ENCODE data around the gene SCFD2. TPM values are rescaled to one million over a fixed set of nuclear protein-coding genes. Genes with fewer than 3 reads are reported as not detected.
"Not testable (repeated sequence)": the region's sequence is repeated elsewhere in the genome, so short reads cannot be mapped to it uniquely, and the experiment has no call there.

The SCFD2 gene
- polyA plus RNA-seq, 4 donors: 2.2 to 8.4 (median 5.6) TPM

DNA sequence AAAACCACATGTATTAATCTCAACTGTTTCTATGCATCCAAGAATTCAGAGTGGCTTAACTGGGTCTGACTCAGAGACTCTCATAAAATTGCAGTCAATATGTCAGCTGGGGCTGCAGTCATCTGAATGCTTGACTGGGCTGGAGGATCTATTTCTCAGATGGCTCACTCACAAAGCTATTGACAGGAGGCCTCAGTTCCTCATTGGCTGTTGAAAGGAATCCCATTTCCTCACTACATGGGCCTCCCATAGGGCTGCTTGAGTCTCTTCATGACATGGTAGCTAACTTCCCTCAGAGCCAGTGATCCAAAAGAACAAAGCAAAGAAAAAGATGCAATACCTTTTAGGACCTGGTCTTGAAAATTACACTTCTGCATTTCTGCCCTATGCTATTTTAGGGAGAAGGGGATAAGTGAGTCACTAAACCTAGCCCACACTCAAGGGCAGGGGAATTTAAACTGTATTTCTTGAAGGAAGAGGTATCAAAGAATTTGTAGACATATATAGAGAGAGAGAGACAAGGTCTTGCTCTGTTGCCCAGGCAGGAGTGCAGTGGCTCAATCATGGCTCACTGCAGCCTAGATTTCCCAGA lies 9.8 kb downstream of the SCFD2 start:
- FAIRE-seq (no peak), DNase-seq (no peak)
- Histone ChIP-seq H3K9me3 (ENCODE audit: control insufficient read depth in 2 of 2, insufficient read depth in 1 of 2, low read depth in 1 of 2, low read length in 1 of 2) (peaks cover 0 to 12% of the 10 kb centered on the region in 2 donors), H3K4me3 (ENCODE audit: low read depth in 1 of 3, low read length in 3 of 3) (no peak overlapping the region), H3K36me3 (ENCODE audit: control insufficient read depth in 3 of 3, insufficient read depth in 2 of 3, low read depth in 1 of 3, low read length in 3 of 3) (peaks cover 0 to 8% (median 3%) of the 10 kb centered on the region in 3 donors), H3K27ac (ENCODE audit: low read depth in 1 of 3, low read length in 2 of 3) (no peak overlapping the region), H3K4me1 (ENCODE audit: control insufficient read depth in 3 of 3, insufficient read depth in 2 of 3, low read depth in 1 of 3, low read length in 2 of 3) (no peaks in the 10 kb centered on the region), H3K27me3 (ENCODE audit: control insufficient read depth in 3 of 3, insufficient read depth in 3 of 3, low read length in 3 of 3) (no peaks in the 10 kb centered on the region)

- DNase-seq: no peak
- no peak overlapping the region for H3K4me3 ChIP-seq (ENCODE audit: low read depth in 1 of 3, low read length in 3 of 3)
- WGBS, 3 donors: 95 to 97% (median 96%) methylated on average over 32 of the region's 32 CpGs
- H3K36me3 ChIP-seq (ENCODE audit: control insufficient read depth in 3 of 3, insufficient read depth in 2 of 3, low read depth in 1 of 3, low read length in 3 of 3): peaks cover 0 to 8% (median 3%) of the 10 kb centered on the region in 3 donors
- H3K27me3 ChIP-seq (ENCODE audit: control insufficient read depth in 3 of 3, insufficient read depth in 3 of 3, low read length in 3 of 3): no peaks in the 10 kb centered on the region
- no peak overlapping the region for H3K27ac ChIP-seq (ENCODE audit: low read depth in 1 of 3, low read length in 2 of 3)
- H3K9me3 ChIP-seq (ENCODE audit: control insufficient read depth in 2 of 2, insufficient read depth in 1 of 2, low read depth in 1 of 2, low read length in 1 of 2): peaks cover 0 to 12% of the 10 kb centered on the region in 2 donors
- FAIRE-seq: no peak
- H3K4me1 ChIP-seq (ENCODE audit: control insufficient read depth in 3 of 3, insufficient read depth in 2 of 3, low read depth in 1 of 3, low read length in 2 of 3): no peaks in the 10 kb centered on the region
These were observed 11.7 kb downstream of the SCFD2 start for GRCh38 chr4:53354012-53354722.

GRCh38 chr4:53349091-53349491 lies 16.8 kb downstream of the SCFD2 start:
- no peak overlapping the region for H3K27ac ChIP-seq (ENCODE audit: low read depth in 1 of 3, low read length in 2 of 3)
- no peaks in the 10 kb centered on the region for H3K4me1 ChIP-seq (ENCODE audit: control insufficient read depth in 3 of 3, insufficient read depth in 2 of 3, low read depth in 1 of 3, low read length in 2 of 3)
- peaks cover 0 to 6% (median 3%) of the 10 kb centered on the region in 3 donors for H3K36me3 ChIP-seq (ENCODE audit: control insufficient read depth in 3 of 3, insufficient read depth in 2 of 3, low read depth in 1 of 3, low read length in 3 of 3)
- DNase-seq: no peak
- H3K9me3 ChIP-seq (ENCODE audit: control insufficient read depth in 2 of 2, insufficient read depth in 1 of 2, low read depth in 1 of 2, low read length in 1 of 2): peaks cover 0 to 3% of the 10 kb centered on the region in 2 donors
- H3K27me3 ChIP-seq (ENCODE audit: control insufficient read depth in 3 of 3, insufficient read depth in 3 of 3, low read length in 3 of 3): no peaks in the 10 kb centered on the region
- WGBS, 3 donors: 84 to 94% (median 92%) methylated on average over 4 of the region's 4 CpGs
- no peak overlapping the region for H3K4me3 ChIP-seq (ENCODE audit: low read depth in 1 of 3, low read length in 3 of 3)
- FAIRE-seq: no peak

GRCh38 chr4:53348046-53348445 lies 17.8 kb downstream of the SCFD2 start:
- FAIRE-seq (no peak), DNase-seq (no peak)
- H3K9me3 ChIP-seq (ENCODE audit: control insufficient read depth in 2 of 2, insufficient read depth in 1 of 2, low read depth in 1 of 2, low read length in 1 of 2): no peaks in the 10 kb centered on the region
- WGBS, 3 donors: 77 to 89% (median 77%) methylated on average over 1 of the region's 1 CpG
- peaks cover 0 to 3% (median under 1%) of the 10 kb centered on the region in 3 donors for H3K36me3 ChIP-seq (ENCODE audit: control insufficient read depth in 3 of 3, insufficient read depth in 2 of 3, low read depth in 1 of 3, low read length in 3 of 3)
- H3K27me3 ChIP-seq (ENCODE audit: control insufficient read depth in 3 of 3, insufficient read depth in 3 of 3, low read length in 3 of 3): no peaks in the 10 kb centered on the region
- no peak overlapping the region for H3K4me3 ChIP-seq (ENCODE audit: low read depth in 1 of 3, low read length in 3 of 3)
- no peak overlapping the region for H3K27ac ChIP-seq (ENCODE audit: low read depth in 1 of 3, low read length in 2 of 3)
- H3K4me1 ChIP-seq (ENCODE audit: control insufficient read depth in 3 of 3, insufficient read depth in 2 of 3, low read depth in 1 of 3, low read length in 2 of 3): no peaks in the 10 kb centered on the region

- DNase-seq: no peak
- H3K27me3 ChIP-seq (ENCODE audit: control insufficient read depth in 3 of 3, insufficient read depth in 3 of 3, low read length in 3 of 3): no peaks in the 10 kb centered on the region
- no peaks in the 10 kb centered on the region for H3K9me3 ChIP-seq (ENCODE audit: control insufficient read depth in 2 of 2, insufficient read depth in 1 of 2, low read depth in 1 of 2, low read length in 1 of 2)
- 69 to 89% (median 87%) methylated on average over 5 of the region's 5 CpGs for WGBS, 3 donors
- H3K27ac ChIP-seq (ENCODE audit: low read depth in 1 of 3, low read length in 2 of 3): no peak overlapping the region
- no peak overlapping the region for H3K4me3 ChIP-seq (ENCODE audit: low read depth in 1 of 3, low read length in 3 of 3)
- no peaks in the 10 kb centered on the region for H3K4me1 ChIP-seq (ENCODE audit: control insufficient read depth in 3 of 3, insufficient read depth in 2 of 3, low read depth in 1 of 3, low read length in 2 of 3)
- no peak for FAIRE-seq
- H3K36me3 ChIP-seq (ENCODE audit: control insufficient read depth in 3 of 3, insufficient read depth in 2 of 3, low read depth in 1 of 3, low read length in 3 of 3): no peaks in the 10 kb centered on the region
These were observed 18.7 kb downstream of the SCFD2 start for GRCh38 chr4:53346920-53347852.

GRCh38 chr4:53346392-53346791 lies 19.5 kb downstream of the SCFD2 start:
- H3K27me3 ChIP-seq (ENCODE audit: control insufficient read depth in 3 of 3, insufficient read depth in 3 of 3, low read length in 3 of 3); DNase-seq; FAIRE-seq; H3K27ac ChIP-seq (ENCODE audit: low read depth in 1 of 3, low read length in 2 of 3); H3K36me3 ChIP-seq (ENCODE audit: control insufficient read depth in 3 of 3, insufficient read depth in 2 of 3, low read depth in 1 of 3, low read length in 3 of 3); H3K9me3 ChIP-seq (ENCODE audit: control insufficient read depth in 2 of 2, insufficient read depth in 1 of 2, low read depth in 1 of 2, low read length in 1 of 2); H3K4me3 ChIP-seq (ENCODE audit: low read depth in 1 of 3, low read length in 3 of 3); H3K4me1 ChIP-seq (ENCODE audit: control insufficient read depth in 3 of 3, insufficient read depth in 2 of 3, low read depth in 1 of 3, low read length in 2 of 3): not testable (repeated sequence)
- WGBS, 3 donors: 95 to 100% (median 96%) methylated on average over 2 of the region's 2 CpGs

GRCh38 chr4:53340145-53340544 lies 25.7 kb downstream of the SCFD2 start:
- H3K4me3 ChIP-seq (ENCODE audit: low read depth in 1 of 3, low read length in 3 of 3): not testable (repeated sequence)

GRCh38 chr4:53334916-53335315 lies 30.9 kb downstream of the SCFD2 start:
- 94 to 100% (median 99%) methylated on average over 6 of the region's 6 CpGs for WGBS, 3 donors
- not testable (repeated sequence) for DNase-seq; FAIRE-seq; H3K4me3 ChIP-seq (ENCODE audit: low read depth in 1 of 3, low read length in 3 of 3); H3K27ac ChIP-seq (ENCODE audit: low read depth in 1 of 3, low read length in 2 of 3); H3K4me1 ChIP-seq (ENCODE audit: control insufficient read depth in 3 of 3, insufficient read depth in 2 of 3, low read depth in 1 of 3, low read length in 2 of 3); H3K27me3 ChIP-seq (ENCODE audit: control insufficient read depth in 3 of 3, insufficient read depth in 3 of 3, low read length in 3 of 3); H3K9me3 ChIP-seq (ENCODE audit: control insufficient read depth in 2 of 2, insufficient read depth in 1 of 2, low read depth in 1 of 2, low read length in 1 of 2); H3K36me3 ChIP-seq (ENCODE audit: control insufficient read depth in 3 of 3, insufficient read depth in 2 of 3, low read depth in 1 of 3, low read length in 3 of 3)

More at GRCh38 chr4:53340145-53340544, 25.7 kb downstream of the SCFD2 start:
- H3K36me3 ChIP-seq (ENCODE audit: control insufficient read depth in 3 of 3, insufficient read depth in 2 of 3, low read depth in 1 of 3, low read length in 3 of 3); H3K27ac ChIP-seq (ENCODE audit: low read depth in 1 of 3, low read length in 2 of 3); H3K4me1 ChIP-seq (ENCODE audit: control insufficient read depth in 3 of 3, insufficient read depth in 2 of 3, low read depth in 1 of 3, low read length in 2 of 3); H3K9me3 ChIP-seq (ENCODE audit: control insufficient read depth in 2 of 2, insufficient read depth in 1 of 2, low read depth in 1 of 2, low read length in 1 of 2); H3K27me3 ChIP-seq (ENCODE audit: control insufficient read depth in 3 of 3, insufficient read depth in 3 of 3, low read length in 3 of 3); DNase-seq; FAIRE-seq: not testable (repeated sequence)
- 95 to 97% (median 96%) methylated on average over 12 of the region's 12 CpGs for WGBS, 3 donors

All from small intestine (tissue), 7 donors.